Adipocyte (in vitro differentiated cells): ENCODE measurements around the gene TUSC1.
"Not testable (repeated sequence)": the region's sequence is repeated elsewhere in the genome, so short reads cannot be mapped to it uniquely, and the experiment has no call there.

Experiments used
- DNase-seq: peaks from one replicate; pipeline ENCODE4 v3.0.0-alpha.2; 2015; ENCODE audit warnings: low read depth
- H3K27me3 ChIP-seq: replicated peaks from 2 replicates; pipeline ENCODE4 v1.7.0; 2013; ENCODE audit warnings: mild to moderate bottlenecking, low read length, moderate library complexity; ENCODE audit not compliant: control insufficient read depth, insufficient read depth
- H3K36me3 ChIP-seq: 2 replicates; pipeline ENCODE4 v1.7.0; 2013; ENCODE audit warnings: low read length, mild to moderate bottlenecking, moderate library complexity; ENCODE audit not compliant: control insufficient read depth, insufficient read depth, severe bottlenecking
- H3K4me1 ChIP-seq: 2 replicates; pipeline ENCODE4 v1.7.0; 2013; ENCODE audit warnings: mild to moderate bottlenecking, low read length, moderate library complexity; ENCODE audit not compliant: control insufficient read depth, insufficient read depth
- H3K4me3 ChIP-seq: 2 replicates; pipeline ENCODE4 v1.7.0; 2013; ENCODE audit warnings: mild to moderate bottlenecking, low read length, moderate library complexity
- H3K9ac ChIP-seq: 2 replicates; pipeline ENCODE4 v1.7.0; 2013; ENCODE audit warnings: mild to moderate bottlenecking, low read length, moderate library complexity
- H3K9me3 ChIP-seq: 2 replicates; pipeline ENCODE4 v1.7.0; 2013; ENCODE audit warnings: mild to moderate bottlenecking, low read length, moderate library complexity; ENCODE audit not compliant: control insufficient read depth

TUSC1 gene

DNA sequence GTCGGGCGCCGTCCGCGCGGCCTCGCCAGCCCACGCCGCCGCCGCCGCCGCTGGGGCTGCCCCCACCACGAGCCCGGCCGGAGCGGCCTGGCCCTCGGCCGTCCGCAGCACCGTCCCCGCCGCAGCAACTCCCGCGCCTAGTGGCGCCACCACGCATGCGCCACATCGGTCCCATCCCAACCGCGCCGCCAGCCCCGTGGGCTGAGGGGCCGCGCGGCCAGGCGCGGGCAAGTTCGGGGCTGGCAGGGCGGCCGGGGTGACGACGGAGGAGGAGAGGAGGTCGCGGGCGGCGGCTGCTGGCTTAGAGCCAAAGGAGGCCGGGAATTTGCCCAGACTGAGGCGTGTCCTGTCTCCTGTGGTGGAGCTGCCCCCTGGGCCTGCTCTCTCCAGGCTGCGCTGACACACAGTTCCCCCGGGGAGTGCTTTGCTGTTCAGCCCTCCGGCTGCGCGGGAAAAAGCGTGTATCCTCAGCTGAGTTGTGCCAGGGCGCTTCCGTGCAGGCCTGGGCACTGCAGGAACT, at the start of gene TUSC1:
Gene TUSC1, minus strand, starts transcription at position 298 of the 520 bp plus-strand sequence. Its CDS starts 132 bp downstream, at position 166.
- DNase-seq = peak; percentile 89
- H3K4me3 ChIP-seq = peak within 1 kb of the TSS; percentile 94

DNA sequence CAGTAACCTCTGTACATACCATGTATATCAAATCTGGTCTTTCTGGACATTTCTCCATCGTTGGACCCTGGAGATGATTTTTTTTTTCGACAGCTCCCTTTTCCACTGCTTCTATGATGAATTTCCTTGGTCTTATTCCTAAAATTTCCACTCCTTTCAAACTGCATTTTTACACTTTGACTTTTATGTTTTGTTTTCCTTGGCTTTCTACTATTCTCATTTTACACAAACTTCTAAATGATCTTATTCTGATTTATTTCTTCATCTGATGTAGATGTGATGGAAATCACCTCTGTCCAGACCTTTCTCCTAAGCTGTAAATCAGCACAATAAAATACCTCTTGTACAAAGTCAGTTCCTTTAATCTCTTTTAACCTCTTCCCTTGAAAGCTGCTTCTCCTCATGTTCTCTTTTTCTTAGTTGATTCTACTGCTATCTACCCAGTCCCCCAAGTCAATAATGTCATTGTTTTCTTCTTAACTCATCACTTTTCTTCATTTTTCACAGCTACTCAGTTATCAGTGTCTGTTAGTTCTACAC, 48.7 kb upstream of the TUSC1 start:
- Histone ChIP-seq H3K9me3 (no peaks in the 10 kb centered on the region), H3K9ac (no peak overlapping the region), H3K4me3 (no peak overlapping the region), H3K4me1 (no peaks in the 10 kb centered on the region), H3K27me3 (no peaks in the 10 kb centered on the region), H3K36me3 (no peaks in the 10 kb centered on the region)
- no peak for DNase-seq

More for the DNA sequence above, at the start of gene TUSC1:
- Histone ChIP-seq H3K9ac (peak within 1 kb of the TSS; percentile 99), H3K4me1 (peaks cover 45% of the 10 kb centered on the region), H3K27me3 (no peaks in the 10 kb centered on the region), H3K36me3 (no peaks in the 10 kb centered on the region), H3K9me3 (no peaks in the 10 kb centered on the region)

- Histone ChIP-seq H3K9ac (no peak overlapping the region), H3K36me3 (no peaks in the 10 kb centered on the region), H3K4me1 (peaks cover 12% of the 10 kb centered on the region), H3K27me3 (no peaks in the 10 kb centered on the region), H3K9me3 (no peaks in the 10 kb centered on the region), H3K4me3 (peak overlapping the region; percentile 66)
- peak; percentile 83 for DNase-seq
Observed at GRCh38 chr9:25724424-25724823, 46.2 kb upstream of the TUSC1 start.

DNA sequence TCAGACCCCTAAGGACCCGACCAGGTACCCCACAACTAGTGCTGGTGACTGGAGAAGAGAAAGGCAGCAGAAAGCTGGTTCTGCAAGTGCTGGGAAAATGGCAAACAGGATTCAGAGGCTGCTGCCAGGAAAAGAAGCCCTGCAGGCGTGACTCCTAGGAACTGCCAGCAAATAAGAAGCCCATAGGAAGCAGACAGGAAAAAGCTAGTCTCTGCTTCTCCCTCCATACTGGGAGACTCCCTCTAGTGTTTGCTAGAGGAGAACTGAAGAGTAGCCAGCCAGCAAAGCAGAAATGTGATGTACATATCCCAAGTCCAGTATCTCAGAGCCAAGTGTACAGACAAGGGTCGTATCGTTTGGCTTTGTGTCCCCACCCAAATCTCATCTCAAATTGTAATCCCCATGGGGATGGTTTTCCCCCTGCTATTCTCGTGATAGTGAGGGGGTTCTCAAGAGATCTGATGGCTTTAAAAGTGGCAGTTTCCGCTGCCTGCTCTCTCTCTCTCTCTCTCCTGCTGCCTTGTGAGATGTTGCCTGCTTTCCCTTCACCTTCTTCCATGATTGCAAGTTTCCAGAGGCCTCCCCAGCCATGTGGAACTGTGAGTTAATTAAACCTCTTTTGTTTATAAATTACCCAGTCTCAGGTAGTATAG, 38.1 kb upstream of the TUSC1 start:
- peaks cover 13% of the 10 kb centered on the region for H3K4me1 ChIP-seq
- H3K9me3 ChIP-seq = no peaks in the 10 kb centered on the region
- H3K27me3 ChIP-seq = no peaks in the 10 kb centered on the region
- peak; percentile 81 for DNase-seq
- no peak overlapping the region for H3K4me3 ChIP-seq
- no peaks in the 10 kb centered on the region for H3K36me3 ChIP-seq
- peak overlapping the region; percentile 17 for H3K9ac ChIP-seq

GRCh38 chr9:25709941-25710340, 31.7 kb upstream of the TUSC1 start:
- H3K4me3 ChIP-seq = no peak overlapping the region
- no peak for DNase-seq
- no peak overlapping the region for H3K9ac ChIP-seq
- no peaks in the 10 kb centered on the region for H3K27me3 ChIP-seq
- H3K4me1 ChIP-seq = no peaks in the 10 kb centered on the region
- no peaks in the 10 kb centered on the region for H3K36me3 ChIP-seq
- no peaks in the 10 kb centered on the region for H3K9me3 ChIP-seq

DNA sequence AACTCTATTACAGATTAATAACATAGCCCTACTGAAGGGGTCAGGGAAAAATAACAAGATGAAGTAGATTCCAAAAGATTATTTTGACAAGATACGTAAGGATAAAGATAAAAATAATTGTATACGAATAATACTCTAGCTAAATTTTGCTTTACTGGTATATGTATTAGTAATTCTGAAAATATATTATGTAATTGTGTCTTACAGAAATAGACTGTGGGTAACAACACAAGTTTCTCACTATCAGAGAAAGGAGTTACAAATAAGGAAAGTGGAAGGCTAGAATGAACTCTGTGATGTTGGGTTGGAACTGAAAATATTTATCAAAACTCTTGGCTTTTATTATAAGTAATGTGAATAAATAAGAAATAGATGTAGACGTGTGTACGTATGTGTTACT, 26.6 kb upstream of the TUSC1 start:
- no peak for DNase-seq
- no peaks in the 10 kb centered on the region for H3K36me3 ChIP-seq
- no peak overlapping the region for H3K9ac ChIP-seq
- H3K4me3 ChIP-seq = no peak overlapping the region
- H3K4me1 ChIP-seq = peaks cover 11% of the 10 kb centered on the region
- H3K27me3 ChIP-seq = no peaks in the 10 kb centered on the region
- no peaks in the 10 kb centered on the region for H3K9me3 ChIP-seq

GRCh38 chr9:25703701-25704357, 25.6 kb upstream of the TUSC1 start:
- no peak overlapping the region for H3K9ac ChIP-seq
- no peaks in the 10 kb centered on the region for H3K27me3 ChIP-seq
- H3K4me3 ChIP-seq = no peak overlapping the region
- no peak for DNase-seq
- H3K9me3 ChIP-seq = no peaks in the 10 kb centered on the region
- H3K4me1 ChIP-seq = peaks cover 11% of the 10 kb centered on the region
- H3K36me3 ChIP-seq = no peaks in the 10 kb centered on the region

DNA sequence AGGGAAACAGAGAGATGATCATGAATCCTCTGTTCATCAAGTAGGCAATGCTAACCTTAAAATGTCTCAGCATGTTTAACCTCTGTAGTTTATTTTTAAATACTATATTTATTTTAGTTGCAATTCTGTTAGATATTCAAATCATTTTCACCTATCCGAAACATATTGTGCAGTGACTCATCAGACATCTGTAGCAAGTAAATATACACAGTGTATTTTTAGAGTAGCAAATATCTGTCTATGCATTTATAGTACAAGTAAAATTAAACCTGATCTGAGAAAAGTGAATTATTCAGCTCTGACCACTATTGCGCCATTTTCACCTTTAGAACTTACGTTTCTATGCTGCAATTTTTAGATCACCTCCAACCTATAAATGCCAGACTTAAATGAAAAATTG, 24.3 kb upstream of the TUSC1 start:
- no peaks in the 10 kb centered on the region for H3K27me3 ChIP-seq
- no peaks in the 10 kb centered on the region for H3K36me3 ChIP-seq
- H3K4me3 ChIP-seq = no peak overlapping the region
- no peaks in the 10 kb centered on the region for H3K9me3 ChIP-seq
- no peak overlapping the region for H3K9ac ChIP-seq
- DNase-seq = no peak
- H3K4me1 ChIP-seq = peaks cover 11% of the 10 kb centered on the region

DNA sequence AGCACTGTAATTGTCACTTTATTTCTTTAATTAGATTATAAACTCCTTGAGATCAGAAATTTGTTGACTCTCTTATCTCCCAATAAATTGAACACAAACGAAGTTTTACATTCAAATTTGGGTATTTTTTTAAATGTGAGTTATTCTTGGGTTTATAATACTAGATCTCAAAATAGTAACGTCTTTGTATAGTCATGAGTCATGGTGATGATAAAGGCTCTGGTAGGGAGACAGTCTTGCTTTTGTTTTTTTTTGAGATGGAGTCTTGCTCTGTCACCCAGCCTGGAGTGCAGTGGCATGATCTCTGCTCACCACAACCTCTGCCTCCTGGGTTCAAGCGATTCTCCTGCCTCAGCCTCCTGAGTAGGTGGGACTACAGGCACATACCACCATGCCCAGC, 22.7 kb upstream of the TUSC1 start:
- H3K9ac ChIP-seq, H3K36me3 ChIP-seq, H3K4me3 ChIP-seq, H3K9me3 ChIP-seq, H3K27me3 ChIP-seq: not testable (repeated sequence)
- H3K4me1 ChIP-seq = peaks cover 11% of the 10 kb centered on the region
- peak; percentile 42 for DNase-seq

- Histone ChIP-seq H3K9ac (no peak overlapping the region), H3K36me3 (no peaks in the 10 kb centered on the region), H3K9me3 (no peaks in the 10 kb centered on the region), H3K4me1 (peaks cover 11% of the 10 kb centered on the region), H3K4me3 (no peak overlapping the region), H3K27me3 (no peaks in the 10 kb centered on the region)
- DNase-seq = no peak
Observed at GRCh38 chr9:25700430-25700829, 22.2 kb upstream of the TUSC1 start.

GRCh38 chr9:25691786-25692185, 13.5 kb upstream of the TUSC1 start:
- DNase-seq = no peak
- Histone ChIP-seq H3K36me3 (no peaks in the 10 kb centered on the region), H3K4me3 (no peak overlapping the region), H3K27me3 (no peaks in the 10 kb centered on the region), H3K9ac (no peak overlapping the region), H3K9me3 (no peaks in the 10 kb centered on the region), H3K4me1 (no peaks in the 10 kb centered on the region)
